HL-60 (cell line): ENCODE data around the gene PHF24.
A peak's percentile ranks its signal among the peaks of the same experiment; 100 is the strongest.

ENCODE experiments used
- DNase-seq, 2 experiments: peaks; one replicate each; pipeline ENCODE4 v3.0.0-alpha.2; 2010 to 2020; ENCODE audit warnings: low read depth in 1 of 2, low spot score in 1 of 2
- H3K27ac ChIP-seq: fragments of 250-450 bp; sonication (Bioruptor Pico); replicated peaks from 2 replicates; pipeline ENCODE4 v1.5.1; 2020; ENCODE audit warnings: mild to moderate bottlenecking, moderate library complexity
- H3K27me3 ChIP-seq: fragments of 250-450 bp; sonication (Bioruptor Pico); 2 replicates; pipeline ENCODE4 v1.5.1; 2021; ENCODE audit warnings: mild to moderate bottlenecking, moderate library complexity; ENCODE audit not compliant: insufficient read depth, poor library complexity, severe bottlenecking
- H3K4me3 ChIP-seq: replicated peaks from 2 replicates; pipeline ENCODE4 v1.5.1; 2011; ENCODE audit warnings: mild to moderate bottlenecking, control low read depth, low read length; ENCODE audit not compliant: insufficient read depth
- CTCF ChIP-seq: IDR thresholded peaks from one replicate; pipeline ENCODE4 v1.5.1; 2011; ENCODE audit warnings: low read length, control low read depth, inconsistent platforms; ENCODE audit not compliant: insufficient read depth
- GABPA ChIP-seq: IDR thresholded peaks from 2 replicates; pipeline ENCODE4 v1.6.1; 2012; ENCODE audit warnings: low read depth
- POLR2AphosphoS5 ChIP-seq: IDR thresholded peaks from 2 replicates; pipeline ENCODE4 v1.6.1; 2012; ENCODE audit warnings: low read depth
- REST ChIP-seq: IDR thresholded peaks from 2 replicates; pipeline ENCODE4 v1.6.1; 2012; ENCODE audit warnings: low read depth; ENCODE audit not compliant: insufficient replicate concordance
- SPI1 ChIP-seq: IDR thresholded peaks from 2 replicates; pipeline ENCODE4 v1.6.1; 2012; ENCODE audit warnings: low read depth, mild to moderate bottlenecking, borderline replicate concordance

Gene PHF24

GRCh38 chr9:34956648-34957047 lies 1.4 kb upstream of the PHF24 start:
- TF ChIP-seq GABPA (no peak), REST (no peak), POLR2AphosphoS5 (no peak), SPI1 (no peak)
- Histone ChIP-seq H3K27me3 (peaks cover 33% of the 10 kb centered on the region), H3K27ac (no peak overlapping the region), H3K4me3 (no peak overlapping the region)
- no peak for DNase-seq

GRCh38 chr9:34958411-34958982 lies 412 bp downstream of the PHF24 start:
- Histone ChIP-seq H3K27me3 (peaks cover 35% of the 10 kb centered on the region), H3K27ac (no peak overlapping the region), H3K4me3 (peak overlapping the region; percentile 21)
- DNase-seq, result no peak
- no peak for TF ChIP-seq POLR2AphosphoS5
- TF ChIP-seq CTCF, result no peak
- no peak for TF ChIP-seq GABPA
- TF ChIP-seq REST, result no peak
- TF ChIP-seq SPI1, result no peak

GRCh38 chr9:34959461-34959860 lies 1.4 kb downstream of the PHF24 start:
- Histone ChIP-seq H3K27me3 (peaks cover 35% of the 10 kb centered on the region), H3K4me3 (no peak overlapping the region), H3K27ac (no peak overlapping the region)
- no peak for DNase-seq
- no peak for TF ChIP-seq POLR2AphosphoS5
- no peak for TF ChIP-seq GABPA
- TF ChIP-seq SPI1, result no peak
- no peak for TF ChIP-seq CTCF
- no peak for TF ChIP-seq REST
